Measurements from ENCODE around the gene MAP1S. TPM values are rescaled to one million over a fixed set of nuclear protein-coding genes. Genes with fewer than 3 reads are reported as not detected.

The MAP1S gene
- total and polyA plus RNA-seq, 2 of the 8 experiments (the other 6 are each of a cell fraction or from before 2014, with no cell fraction given) = 66.7 to 115 TPM

DNA sequence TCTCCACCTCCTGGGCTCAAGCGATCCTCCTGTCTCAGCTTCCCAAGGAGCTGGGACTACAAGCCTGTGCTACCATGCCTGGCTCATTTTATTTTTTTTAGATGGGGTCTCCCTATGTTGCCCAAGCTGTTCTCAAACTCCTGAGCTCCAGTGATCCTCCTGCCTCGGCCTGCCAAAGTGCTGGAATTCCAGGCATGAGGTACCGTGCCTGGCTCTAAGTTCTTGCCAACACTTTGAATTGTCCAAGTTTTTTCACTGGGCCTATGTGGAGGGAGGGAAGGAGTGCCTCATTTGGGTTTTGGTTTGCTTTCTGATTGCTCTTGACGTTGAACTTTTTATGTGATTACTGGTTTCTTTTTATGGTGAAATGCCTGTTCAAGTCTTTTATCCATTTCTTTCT lies 26.7 kb upstream of the MAP1S start:
- no peak overlapping the region for H2BK15ac ChIP-seq (ENCODE audit: low read length)
- H3K4me1 ChIP-seq (replicated peaks in 1 of 4; ENCODE audit: control insufficient read depth in 3 of 4, insufficient read depth in 4 of 4, low read length in 3 of 4) = peaks cover 2 to 6% (median 4%) of the 10 kb centered on the region in 4 experiments
- H2BK20ac ChIP-seq (ENCODE audit: low read length) = no peak overlapping the region
- H3K4me2 ChIP-seq (ENCODE audit: insufficient read depth in 1 of 2, low read depth in 2 of 2, low read length in 2 of 2) = no peak overlapping the region
- H4K20me1 ChIP-seq (replicated peaks in 1 of 2; ENCODE audit: control insufficient read depth in 1 of 2, insufficient read depth in 2 of 2, low read length in 2 of 2) = no peaks in the 10 kb centered on the region
- H3K56ac ChIP-seq (replicated peaks; ENCODE audit: insufficient read length, low read depth, low read length) = no peak overlapping the region
- peaks cover 5% of the 10 kb centered on the region for H3K23me2 ChIP-seq (ENCODE audit: low read depth, low read length)
- ChIA-PET POLR2A (ENCODE audit: partially characterized antibody) (interaction anchor here (0.7 to 1.6 kb wide), 4 partner anchors 11 to 28 kb away, joined by 3 to 4 read pairs (median 3); partner anchors contain the start of gene MAP1S), CTCF (ENCODE audit: partially characterized antibody) (interaction anchor here (0.7 to 4.1 kb wide), 5 partner anchors 10 to 1960 kb away, joined by 3 to 24 read pairs (median 3); no protein-coding TSS in a partner anchor)
- TF ChIP-seq TEAD4 (IDR thresholded peaks at IDR 0.05; ENCODE audit: low read depth, low read length) (peak; percentile 25; the same call in 1 of the 2 replicates), JUN (IDR thresholded peaks at IDR 0.05; ENCODE audit: low read depth, low read length) (no peak), KDM4A (IDR thresholded peaks at IDR 0.05; ENCODE audit: low read depth, low read length, severe bottlenecking) (no peak), CHD2 (IDR thresholded peaks at IDR 0.05; ENCODE audit: low read length) (no peak), SIX5 (IDR thresholded peaks at IDR 0.05; ENCODE audit: low read depth, low read length) (no peak), JUND (IDR thresholded peaks at IDR 0.05; ENCODE audit: low read length) (no peak)
- no peak overlapping the region for H3K18ac ChIP-seq (ENCODE audit: extremely low read depth, low read length)
- H3K14ac ChIP-seq (ENCODE audit: insufficient read length) = no peak overlapping the region
- no peak overlapping the region for H2AFZ ChIP-seq (ENCODE audit: low read length)
- no peak for FAIRE-seq
- H3K4ac ChIP-seq (replicated peaks; ENCODE audit: insufficient read length, low read depth, low read length) = no peak overlapping the region
- H2BK12ac ChIP-seq (ENCODE audit: low read depth, low read length) = no peak overlapping the region
- H2BK5ac ChIP-seq (ENCODE audit: low read depth, low read length) = no peak overlapping the region
- no peak overlapping the region for H3K27ac ChIP-seq (ENCODE audit: low read depth, low read length)
- H3K9ac ChIP-seq (replicated peaks in 1 of 4; ENCODE audit: extremely low read depth in 1 of 4, low read depth in 3 of 4, low read length in 3 of 4) = no peak overlapping the region
- H3K36me3 ChIP-seq (ENCODE audit: control insufficient read depth in 2 of 4, insufficient read depth in 4 of 4, low read length in 3 of 4) = no peaks in the 10 kb centered on the region
- no peak overlapping the region for H4K8ac ChIP-seq (ENCODE audit: extremely low read depth, insufficient read depth, low read length)
- 82% methylated on average over 4 of the region's 4 CpGs; no CpG with 5 or more reads in 1 of the 2 experiments for WGBS, 2 experiments (ENCODE audit: extremely low coverage in 1 of 2, insufficient coverage in 1 of 2, insufficient read length in 1 of 2, insufficient replicate concordance in 2 of 2, low coverage in 1 of 2, low lambda C conversion rate in 2 of 2, missing lambda C conversion rate in 1 of 2)
- H3K9me3 ChIP-seq (ENCODE audit: insufficient read depth in 2 of 2, low read depth in 1 of 2, low read length in 1 of 2) = no peaks in the 10 kb centered on the region
- H3K79me1 ChIP-seq (ENCODE audit: low read depth, low read length) = no peaks in the 10 kb centered on the region
- no peak overlapping the region for H3K4me3 ChIP-seq (ENCODE audit: extremely low read depth in 1 of 4, insufficient read depth in 2 of 4, low read depth in 3 of 4, low read length in 4 of 4)
- H3K27me3 ChIP-seq (replicated peaks in 1 of 4; ENCODE audit: control insufficient read depth in 3 of 4, extremely low read depth in 1 of 4, insufficient read depth in 3 of 4, low read length in 3 of 4) = no peaks in the 10 kb centered on the region
- H3K23ac ChIP-seq (ENCODE audit: insufficient read length) = no peak overlapping the region
- H3K79me2 ChIP-seq (ENCODE audit: control insufficient read depth in 1 of 2, insufficient read depth in 2 of 2, low read length in 2 of 2) = 0 out of 4 replicates have a peak, but pooled peaks cover 0 to 2% of the 10 kb centered on the region in 2 experiments
- H2BK120ac ChIP-seq (replicated peaks; ENCODE audit: low read depth, low read length) = no peak overlapping the region
- no peak overlapping the region for H4K91ac ChIP-seq (replicated peaks; ENCODE audit: insufficient read length, low read length)
- no peak for DNase-seq (ENCODE audit: low read depth in 1 of 2, low spot score in 2 of 2)
- no peak overlapping the region for H4K5ac ChIP-seq (ENCODE audit: insufficient read length, low read depth, low read length)
- H2AK5ac ChIP-seq (ENCODE audit: low read depth, low read length) = no peak overlapping the region
